NCI-H2081 treated with DMSO at 0.1 percent for 48 hours (cell line): ENCODE measurements around the gene RFFL.

Experiments
- DNase-seq: peaks from one replicate; lab custom pipeline; 2025; lab: John Stamatoyannopoulos, UW

Gene RFFL

DNA sequence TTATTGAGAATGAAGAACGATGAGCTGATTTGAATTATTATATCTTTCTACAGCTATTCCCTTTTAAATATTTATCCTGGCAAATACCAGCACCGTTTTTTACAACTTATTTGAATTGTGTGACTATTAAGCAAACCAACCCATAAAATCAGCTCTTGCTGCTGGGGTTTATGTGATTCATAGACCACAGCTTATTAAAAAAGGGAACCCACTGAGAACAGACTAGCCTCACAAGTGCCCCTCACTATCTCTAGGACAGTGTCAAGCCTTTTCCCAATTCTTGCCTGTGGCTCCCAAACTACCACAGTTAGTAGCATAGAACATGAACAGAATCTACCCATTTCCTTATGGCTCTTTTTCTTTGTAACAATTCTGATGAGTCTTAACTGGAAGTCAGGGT is 89.3 kb downstream of the RFFL start:
- DNase-seq = no peak

DNA sequence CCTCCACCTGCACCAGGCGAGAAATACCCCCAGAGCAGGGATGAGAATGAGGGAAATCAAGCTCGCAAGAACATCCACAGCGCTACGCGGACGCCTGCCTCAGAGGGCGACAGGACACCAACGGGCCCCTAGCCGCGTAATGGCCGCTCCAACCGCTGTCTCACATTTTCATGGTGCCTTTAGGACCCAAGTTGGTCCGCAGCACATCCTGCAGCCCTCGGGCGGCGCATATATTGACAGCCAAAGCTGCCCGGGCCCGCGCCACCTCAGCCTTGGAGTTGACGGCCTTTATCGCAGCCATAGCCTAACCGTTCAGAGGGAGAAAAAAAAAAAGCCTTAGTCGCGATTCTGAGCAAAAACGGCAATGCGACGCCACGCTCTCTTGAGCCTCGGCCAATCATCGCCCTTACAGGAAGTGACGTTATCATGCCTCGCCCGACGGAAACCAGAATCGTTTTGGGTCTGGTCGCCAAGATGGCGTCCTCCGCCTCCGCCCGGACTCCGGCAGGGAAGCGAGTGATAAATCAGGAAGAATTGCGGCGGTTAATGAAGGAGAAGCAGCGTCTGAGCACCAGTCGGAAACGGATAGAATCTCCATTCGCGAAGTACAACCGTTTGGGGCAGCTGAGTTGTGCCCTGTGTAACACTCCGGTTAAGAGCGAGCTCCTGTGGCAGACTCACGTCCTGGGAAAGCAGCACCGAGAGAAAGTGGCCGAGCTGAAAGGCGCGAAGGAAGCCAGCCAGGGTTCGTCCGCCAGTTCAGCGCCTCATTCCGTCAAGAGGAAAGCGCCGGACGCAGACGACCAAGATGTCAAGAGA is 102.2 kb downstream of the RFFL start, which contains the start of the genes CCT6B and ZNF830:
Gene CCT6B, minus strand, starts transcription at position 368 of the 819 bp plus-strand sequence. Its CDS starts 67 bp downstream, at position 301.
Gene ZNF830, plus strand, starts transcription at position 448 of the 819 bp plus-strand sequence. Its CDS starts 27 bp downstream, at position 475.
- DNase-seq = peak; percentile 88

DNA sequence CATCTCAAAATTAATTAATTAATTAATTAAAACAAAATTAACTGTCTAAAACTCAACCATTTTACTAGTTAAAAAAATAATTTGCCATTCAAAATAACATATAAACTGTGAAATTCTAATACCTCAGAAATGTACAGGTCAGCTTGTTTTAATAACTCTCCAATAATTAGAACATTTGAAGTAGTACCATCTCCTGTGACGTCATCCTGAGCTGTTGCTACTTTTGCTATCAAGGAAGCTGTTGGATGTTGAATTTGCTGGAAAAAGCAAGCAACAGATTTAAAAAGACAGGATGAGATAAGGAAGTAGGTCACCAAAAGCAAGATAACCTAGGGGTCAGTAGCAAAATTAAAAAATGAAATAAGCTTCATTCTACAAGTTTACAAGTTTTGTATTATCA is 105.1 kb downstream of the RFFL start:
- DNase-seq = no peak
